HL-60 (cell line): ENCODE measurements around the gene TBX4.

Experiments used
- CTCF ChIP-seq: IDR thresholded peaks from one replicate; pipeline ENCODE4 v1.5.1; 2011; ENCODE audit warnings: low read length, control low read depth, inconsistent platforms; ENCODE audit not compliant: insufficient read depth
- GABPA ChIP-seq: IDR thresholded peaks from 2 replicates; pipeline ENCODE4 v1.6.1; 2012; ENCODE audit warnings: low read depth

GRCh38 chr17:61405686-61406536 is 46.3 kb upstream of the TBX4 start:
- TF ChIP-seq CTCF (no peak), GABPA (no peak)
